HG03103 (cell line): ENCODE data around the gene SDHB.
"Not testable (repeated sequence)": the region's sequence is repeated elsewhere in the genome, so short reads cannot be mapped to it uniquely, and the experiment has no call there.

ENCODE experiments used
- ATAC-seq: cut with Tn5 transposase; IDR thresholded peaks from one replicate; pipeline ENCODE4 v1.9.1; 2021; ENCODE audit warnings: low read depth; ENCODE audit not compliant: unreplicated experiment

Gene SDHB

DNA sequence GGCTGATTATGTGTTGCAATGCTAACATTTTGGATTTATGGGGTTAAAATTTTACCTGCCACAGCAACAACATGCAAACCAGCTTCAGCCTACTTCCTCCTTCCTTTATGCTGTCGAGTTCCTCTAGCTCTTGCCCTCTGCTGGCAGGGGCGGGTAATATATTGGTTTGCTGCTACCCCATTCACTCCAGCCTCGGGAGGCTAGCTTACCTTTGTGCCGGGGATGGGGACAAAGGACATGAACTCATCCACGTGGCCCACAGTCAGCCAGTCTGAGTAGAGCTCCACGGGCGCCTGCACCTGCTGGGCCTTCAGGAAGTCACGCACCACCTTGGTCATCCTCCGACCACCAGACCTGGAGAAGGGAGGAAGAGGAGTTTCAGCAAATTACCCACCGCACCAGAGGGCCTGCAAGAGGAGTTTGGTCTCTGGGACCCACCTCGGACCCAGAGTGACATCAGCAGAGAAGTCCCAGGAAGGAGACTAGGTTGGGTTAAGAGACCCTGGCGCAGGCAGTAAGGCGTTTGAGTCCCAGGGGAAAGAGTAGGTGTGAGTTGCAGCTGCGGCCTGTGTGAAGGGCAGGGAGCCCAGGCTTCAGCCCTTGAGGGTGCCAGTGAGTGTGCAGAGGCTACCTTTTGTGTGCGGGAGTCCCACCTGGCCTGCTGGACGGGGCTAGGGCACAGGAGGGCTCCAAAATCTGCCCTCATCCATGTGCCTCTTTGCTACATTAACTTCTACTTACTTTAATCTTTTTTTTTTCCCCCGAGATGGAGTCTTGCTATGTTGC lies 21.8 kb upstream of the SDHB start:
- ATAC-seq: no peak

GRCh38 chr1:17071794-17072193 lies 18.0 kb upstream of the SDHB start:
- ATAC-seq: no peak

- ATAC-seq: no peak
Observed at GRCh38 chr1:17070163-17070525, 16.3 kb upstream of the SDHB start.

GRCh38 chr1:17069452-17070162 lies 15.8 kb upstream of the SDHB start:
- no peak for ATAC-seq

GRCh38 chr1:17068789-17069188 lies 15.0 kb upstream of the SDHB start:
- ATAC-seq: no peak

DNA sequence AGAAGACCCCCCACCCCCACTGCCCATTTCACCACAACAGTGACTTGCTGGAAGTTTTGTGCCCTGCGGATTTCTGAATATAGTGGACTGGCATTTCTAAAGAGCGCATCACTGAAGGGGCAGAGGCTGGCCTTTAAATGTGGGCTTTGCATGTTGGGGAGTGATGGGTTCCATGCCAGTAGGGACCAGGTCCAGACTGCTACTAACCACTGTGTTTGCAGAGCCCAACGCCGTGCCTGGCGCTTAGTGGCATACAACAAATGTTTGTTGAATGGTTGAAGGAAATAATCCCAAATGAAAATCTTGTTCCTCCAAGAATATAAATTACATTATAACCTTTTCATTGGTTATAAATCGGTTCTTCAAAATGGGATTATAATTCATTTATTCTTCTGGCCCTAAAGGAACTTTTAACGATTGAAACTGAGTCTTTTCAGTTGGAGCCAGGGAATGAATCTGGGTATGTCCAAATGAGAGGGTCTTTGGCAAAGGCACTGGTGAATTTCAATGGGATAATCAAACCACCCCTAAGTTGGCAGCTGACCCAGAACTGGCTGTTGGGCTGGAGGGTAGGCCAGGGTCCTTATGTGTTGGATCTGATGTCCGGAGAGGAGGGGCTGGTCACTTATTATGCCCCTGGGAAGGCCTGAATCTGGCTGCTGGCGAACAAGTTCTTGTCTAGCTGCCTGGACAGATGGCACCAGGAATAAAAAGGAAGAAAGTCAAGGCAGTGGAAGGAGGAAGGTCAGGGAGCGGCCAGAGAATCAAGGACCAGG lies 13.8 kb upstream of the SDHB start:
- no peak for ATAC-seq

DNA sequence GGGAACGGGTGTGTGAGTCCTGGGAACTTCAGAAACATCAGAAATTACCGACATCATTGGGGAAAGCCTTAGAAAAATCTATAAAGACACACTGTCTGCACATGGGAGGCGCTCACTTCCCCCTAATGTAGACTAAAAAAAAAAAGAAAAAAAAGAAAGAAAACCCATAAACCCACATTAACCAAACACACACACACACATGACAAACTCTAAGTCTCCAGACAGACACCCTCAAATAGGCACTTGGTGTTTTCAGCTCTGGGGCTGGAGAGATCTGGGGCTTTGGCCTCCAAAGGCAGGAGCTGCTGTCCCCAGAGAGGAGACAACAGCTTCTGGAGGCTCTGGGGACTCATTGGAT lies 13.2 kb upstream of the SDHB start:
- ATAC-seq: no peak

DNA sequence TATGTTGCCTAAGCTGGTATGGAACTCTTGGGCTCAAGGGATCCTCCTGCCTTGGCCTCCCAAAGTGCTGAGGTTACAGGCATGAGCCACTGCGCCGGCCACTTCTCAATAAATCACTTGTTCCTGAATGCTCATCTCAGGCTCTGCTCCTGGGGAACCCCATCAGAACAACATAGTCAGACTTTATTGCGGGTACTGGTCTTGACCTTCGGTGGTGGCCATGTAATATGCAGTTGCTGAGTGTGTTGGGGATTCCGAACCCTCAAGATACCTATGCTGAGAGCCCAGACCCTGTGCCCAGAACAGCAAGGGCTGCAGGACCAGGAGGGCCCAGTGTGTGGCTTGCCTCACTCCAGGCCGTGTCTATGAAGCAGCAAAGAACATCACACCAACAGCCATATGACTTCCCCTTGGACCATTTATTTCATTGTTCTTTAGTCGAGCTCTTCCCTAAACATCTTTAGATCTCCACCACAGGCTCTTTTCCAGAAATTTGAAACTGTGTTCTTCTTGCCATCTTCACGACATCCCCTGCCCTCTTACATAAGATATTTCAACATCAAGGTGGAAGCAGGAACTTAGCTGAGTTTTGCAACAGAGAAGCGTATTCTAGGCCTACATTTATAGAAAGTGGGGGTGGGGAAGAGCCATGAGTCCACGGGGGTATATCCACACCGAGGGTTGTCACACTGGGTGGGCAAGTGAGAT lies 12.7 kb upstream of the SDHB start:
- no peak for ATAC-seq

DNA sequence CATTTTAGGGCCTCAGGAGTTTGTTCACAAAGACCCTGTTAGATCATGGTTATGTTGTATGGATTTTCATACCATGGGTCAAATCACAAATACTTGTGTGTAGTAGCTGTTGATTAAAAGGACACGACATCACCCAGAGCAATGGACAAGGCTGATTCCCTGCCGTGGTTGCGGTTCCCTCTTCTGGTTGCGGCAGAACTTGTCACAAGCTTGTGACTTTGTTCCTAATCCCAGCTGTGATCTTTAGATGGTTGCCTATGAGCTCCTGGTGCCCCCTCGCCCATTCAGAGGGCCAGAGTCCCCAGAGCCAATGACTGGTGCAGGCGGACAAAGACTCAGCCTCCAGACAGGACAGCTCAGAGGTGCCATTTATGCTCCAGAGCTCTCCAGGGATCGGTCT lies 11.8 kb upstream of the SDHB start:
- ATAC-seq: no peak

- ATAC-seq: not testable (repeated sequence)
Observed at GRCh38 chr1:17062751-17063150, 8.9 kb upstream of the SDHB start.

DNA sequence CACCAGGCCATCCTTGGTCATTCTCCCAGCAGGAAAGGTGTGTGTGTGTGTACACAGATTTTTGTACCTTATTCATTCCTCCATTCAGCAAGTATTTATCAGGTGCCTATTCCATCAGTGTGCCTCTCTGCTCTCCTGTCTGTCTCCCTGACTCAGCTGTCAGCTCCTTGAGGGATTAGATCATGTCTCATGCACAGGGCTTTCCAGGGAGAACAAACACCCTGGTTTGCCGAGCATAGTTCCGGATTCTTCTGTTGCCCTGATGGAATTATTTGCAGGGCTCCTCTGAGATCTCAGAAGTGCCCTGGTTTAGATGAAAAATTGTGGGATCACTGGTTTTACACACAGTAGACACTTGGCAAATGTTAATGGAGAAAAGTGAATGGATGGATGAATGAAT lies 8.1 kb upstream of the SDHB start:
- ATAC-seq: no peak

DNA sequence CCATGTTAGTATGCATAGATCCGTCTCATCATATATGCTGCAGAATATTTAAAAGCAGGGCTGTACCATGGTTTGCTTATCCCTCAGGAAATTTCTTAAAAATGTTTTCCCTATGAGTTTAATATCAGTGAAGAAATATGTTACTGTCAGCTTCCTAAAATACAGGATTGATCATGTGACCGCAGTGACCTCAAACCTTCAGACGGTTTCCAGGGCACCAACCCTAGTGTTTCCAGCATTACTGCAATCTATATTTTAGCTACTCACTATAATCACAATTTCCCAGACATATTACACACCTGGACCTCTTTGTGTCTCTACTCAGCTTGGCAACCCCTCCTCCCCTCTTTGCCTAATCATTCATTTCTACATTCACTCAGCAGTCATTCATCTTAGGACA lies 7.7 kb upstream of the SDHB start:
- no peak for ATAC-seq

DNA sequence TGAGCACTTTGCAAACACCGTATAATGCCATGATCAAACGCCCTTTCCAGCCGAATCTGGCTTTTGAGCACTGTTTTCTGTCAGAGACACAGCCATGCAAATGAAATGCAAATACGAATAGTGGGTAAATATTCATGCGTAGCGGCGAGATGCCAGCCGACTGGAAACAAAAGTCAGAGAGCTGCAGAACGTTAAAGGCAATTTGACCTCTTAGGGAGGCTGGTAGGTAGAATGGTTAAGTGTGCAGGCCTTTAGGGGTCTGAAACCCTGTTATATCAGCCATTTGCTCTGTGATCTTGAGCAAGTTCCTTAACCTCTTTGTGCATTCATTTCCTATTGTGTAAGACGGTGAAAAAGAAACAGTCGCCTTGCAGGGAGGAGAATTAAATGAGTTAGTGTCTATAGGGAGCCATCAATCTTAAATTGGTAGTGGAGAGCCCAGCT lies 6.5 kb upstream of the SDHB start:
- ATAC-seq: no peak

- no peak for ATAC-seq
Observed at GRCh38 chr1:17059391-17060305, 5.8 kb upstream of the SDHB start.

DNA sequence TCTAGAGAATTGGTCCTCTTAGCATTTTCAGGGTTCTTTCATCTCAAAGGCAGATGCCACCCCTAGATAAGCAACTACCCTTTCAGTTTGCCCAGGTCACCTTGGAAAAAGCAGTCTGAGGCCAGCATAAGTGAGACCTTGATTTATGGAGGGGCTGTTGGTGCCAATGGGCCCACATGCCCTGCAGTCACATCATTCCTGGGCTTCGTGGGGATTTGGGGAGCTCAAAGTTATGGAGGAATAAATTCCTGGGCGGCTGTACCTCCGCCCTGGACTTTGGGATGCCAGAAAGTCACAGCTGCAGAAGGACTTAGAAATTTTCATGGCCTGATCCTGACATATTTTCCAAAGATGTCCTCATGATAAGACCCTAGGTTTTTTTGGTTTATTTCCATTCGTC lies 2.7 kb upstream of the SDHB start:
- ATAC-seq: no peak

- ATAC-seq: no peak
Observed at GRCh38 chr1:17055801-17056200, 2.0 kb upstream of the SDHB start.

- no peak for ATAC-seq
Observed at GRCh38 chr1:17053086-17053684, 647 bp downstream of the SDHB start.

DNA sequence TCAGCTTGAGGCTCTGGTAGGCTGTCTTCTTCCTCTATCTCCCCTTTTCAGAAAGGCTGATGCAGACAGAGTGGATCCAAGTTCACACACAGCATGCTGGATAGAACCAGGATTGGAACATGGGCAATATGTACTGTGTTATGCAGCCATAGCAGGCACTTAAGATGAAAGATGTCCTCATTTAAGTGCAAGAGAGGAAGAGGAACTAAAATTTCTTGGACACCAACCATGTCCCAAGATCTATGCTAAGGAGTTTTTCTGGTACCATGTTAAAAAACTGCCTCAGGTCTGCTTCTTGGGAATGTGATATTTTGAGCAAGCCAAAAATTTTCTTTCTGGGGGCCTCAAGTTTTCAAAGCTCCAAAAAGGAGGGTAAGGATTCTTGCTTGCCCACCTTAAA lies 1.2 kb downstream of the SDHB start:
- ATAC-seq: no peak

DNA sequence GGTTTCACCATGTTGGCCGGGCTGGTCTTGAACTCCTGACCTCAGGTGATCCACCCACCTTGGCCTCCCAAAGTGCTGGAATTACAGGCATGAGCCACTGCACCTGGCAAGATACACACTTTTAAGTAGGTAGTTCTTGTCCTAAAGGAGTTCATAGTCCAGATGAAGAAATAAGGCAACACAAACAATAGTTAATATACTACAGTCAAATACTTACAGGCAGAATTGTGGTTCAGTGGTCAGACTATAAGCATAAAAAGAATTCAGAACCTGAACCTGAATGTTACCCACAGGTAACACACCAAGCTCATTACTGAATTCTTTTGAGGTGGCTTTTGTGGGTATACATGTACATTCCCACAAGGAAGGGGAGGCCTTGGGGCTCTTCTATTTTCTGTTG lies 1.8 kb downstream of the SDHB start:
- ATAC-seq: no peak

GRCh38 chr1:17047924-17048323 lies 5.9 kb downstream of the SDHB start:
- ATAC-seq: no peak
